LNCaP clone FGC (cell line): ENCODE data around the gene SLC9A3.
"Not testable (repeated sequence)": the region's sequence is repeated elsewhere in the genome, so short reads cannot be mapped to it uniquely, and the experiment has no call there.

Experiments used
- DNase-seq: peaks from one replicate; pipeline ENCODE4 v3.0.0-alpha.2; 2011; ENCODE audit warnings: low read depth
- H3K4me3 ChIP-seq: 2 replicates; pipeline ENCODE4 v1.5.1; 2011; ENCODE audit warnings: mild to moderate bottlenecking, low read depth, low read length, control low read depth
- CTCF ChIP-seq: IDR thresholded peaks from 2 replicates; pipeline ENCODE4 v1.5.1; 2012; ENCODE audit warnings: mild to moderate bottlenecking; ENCODE audit not compliant: control insufficient read depth, insufficient read depth; ENCODE audit errors: extremely low read depth

SLC9A3 gene

GRCh38 chr5:475704-476101, 48.5 kb downstream of the SLC9A3 start:
- no peak for DNase-seq
- H3K4me3 ChIP-seq, result no peak overlapping the region
- TF ChIP-seq CTCF, result no peak

GRCh38 chr5:474840-475661, 49.2 kb downstream of the SLC9A3 start:
- no peak for DNase-seq
- TF ChIP-seq CTCF, result no peak
- peak overlapping the region; percentile 80 for H3K4me3 ChIP-seq

- not testable (repeated sequence) for DNase-seq
- H3K4me3 ChIP-seq, result peak overlapping the region; percentile 80
These were observed 49.9 kb downstream of the SLC9A3 start for GRCh38 chr5:474232-474839.

- no peak for DNase-seq
- no peak for TF ChIP-seq CTCF
- peak overlapping the region; percentile 80 for H3K4me3 ChIP-seq
These were observed 50.6 kb downstream of the SLC9A3 start for GRCh38 chr5:473551-474192.

- DNase-seq, result no peak
- peak overlapping the region; percentile 88 for H3K4me3 ChIP-seq
- no peak for TF ChIP-seq CTCF
These were observed 51.3 kb downstream of the SLC9A3 start for GRCh38 chr5:472656-473550.

GRCh38 chr5:472076-472655, 52.1 kb downstream of the SLC9A3 start:
- H3K4me3 ChIP-seq, result peak overlapping the region; percentile 88
- TF ChIP-seq CTCF, result no peak
- no peak for DNase-seq
